CD8-positive, alpha-beta memory T cell (primary cell): ENCODE data around the gene LRRFIP2. TPM values are rescaled to one million over a fixed set of nuclear protein-coding genes. Genes with fewer than 3 reads are reported as not detected.
"Not testable (repeated sequence)": the region's sequence is repeated elsewhere in the genome, so short reads cannot be mapped to it uniquely, and the experiment has no call there.

Source experiments
- CTCF ChIA-PET: fragments of 350-600 bp; sonication (Branson Sonifier 250); formaldehyde crosslinking; loops from one replicate; lab custom pipeline; 2021; ENCODE audit warnings: antibody characterized with exemption; lab: Charles Lee
- POLR2A ChIA-PET: fragments of 350-600 bp; sonication (Branson Sonifier 250); formaldehyde crosslinking; loops from one replicate; lab custom pipeline; 2021; ENCODE audit warnings: antibody characterized with exemption; lab: Charles Lee
- DNase-seq, 5 donors: peaks; one replicate each; pipeline versions ENCODE4 v3.0.0 to v3.0.0-alpha.2; 2020 to 2022; ENCODE audit warnings: mixed read lengths in 1 of 5
- H3K27ac ChIP-seq: one replicate; pipeline ENCODE4 v1.7.0; 2013; ENCODE audit warnings: low read depth, mild to moderate bottlenecking, low read length, moderate library complexity
- H3K27me3 ChIP-seq: 2 replicates; pipeline ENCODE4 v1.7.0; 2013; ENCODE audit warnings: low read length, mild to moderate bottlenecking; ENCODE audit not compliant: insufficient read depth, poor library complexity, severe bottlenecking
- H3K36me3 ChIP-seq: 2 replicates; pipeline ENCODE4 v1.7.0; 2013; ENCODE audit warnings: mild to moderate bottlenecking, low read length, moderate library complexity; ENCODE audit not compliant: insufficient read depth
- H3K4me1 ChIP-seq: 2 replicates; pipeline ENCODE4 v1.7.0; 2013; ENCODE audit warnings: mild to moderate bottlenecking, low read length, moderate library complexity; ENCODE audit not compliant: insufficient read depth
- H3K4me3 ChIP-seq: 2 replicates; pipeline ENCODE4 v1.7.0; 2013; ENCODE audit warnings: mild to moderate bottlenecking, low read length
- H3K9me3 ChIP-seq: 2 replicates; pipeline ENCODE4 v1.7.0; 2013; ENCODE audit warnings: mild to moderate bottlenecking, low read length
- H3K27ac Mint-ChIP-seq, 8 donors: one replicate each; pipeline ENCODE4 v1.8.0; 2020 to 2021; ENCODE audit warnings: mixed read lengths in 8 of 8, mild to moderate bottlenecking in 6 of 8, inconsistent platforms in 3 of 8, moderate library complexity in 3 of 8
- H3K27me3 Mint-ChIP-seq, 2 donors: one replicate each; pipeline ENCODE4 v1.8.0; 2020 to 2021; ENCODE audit warnings: mixed read lengths in 2 of 2, mild to moderate bottlenecking in 1 of 2, moderate library complexity in 1 of 2
- H3K36me3 Mint-ChIP-seq, 3 donors: one replicate each; pipeline ENCODE4 v1.8.0; 2020 to 2021; ENCODE audit warnings: mixed read lengths in 3 of 3, inconsistent platforms in 1 of 3, mild to moderate bottlenecking in 1 of 3
- H3K4me1 Mint-ChIP-seq, 3 donors: one replicate each; pipeline ENCODE4 v1.8.0; 2020 to 2021; ENCODE audit warnings: mixed read lengths in 3 of 3, inconsistent platforms in 1 of 3, mild to moderate bottlenecking in 1 of 3
- H3K4me3 Mint-ChIP-seq, 7 donors: one replicate each; pipeline ENCODE4 v1.8.0; 2020 to 2021; ENCODE audit warnings: mixed read lengths in 7 of 7, mild to moderate bottlenecking in 6 of 7, moderate library complexity in 4 of 7, inconsistent platforms in 2 of 7
- H3K9me3 Mint-ChIP-seq, 5 donors: one replicate each; pipeline ENCODE4 v1.8.0; 2020 to 2022; ENCODE audit warnings: mixed read lengths in 5 of 5, mild to moderate bottlenecking in 3 of 5, moderate library complexity in 2 of 5, inconsistent platforms in 1 of 5
- polyA plus RNA-seq: library from polyadenylated mRNA; unstranded; fragments of 300-500 nt; fragmentation: Illumina TruSeq; gene quantifications from one replicate; pipeline ENCODE4 v1.2.3, GENCODE V29; 2021
- total RNA-seq, 2 experiments: library from RNA; stranded (reverse); gene quantifications; one replicate each; pipeline ENCODE4 v1.2.3, GENCODE V29; 2021

Gene LRRFIP2, protein sequence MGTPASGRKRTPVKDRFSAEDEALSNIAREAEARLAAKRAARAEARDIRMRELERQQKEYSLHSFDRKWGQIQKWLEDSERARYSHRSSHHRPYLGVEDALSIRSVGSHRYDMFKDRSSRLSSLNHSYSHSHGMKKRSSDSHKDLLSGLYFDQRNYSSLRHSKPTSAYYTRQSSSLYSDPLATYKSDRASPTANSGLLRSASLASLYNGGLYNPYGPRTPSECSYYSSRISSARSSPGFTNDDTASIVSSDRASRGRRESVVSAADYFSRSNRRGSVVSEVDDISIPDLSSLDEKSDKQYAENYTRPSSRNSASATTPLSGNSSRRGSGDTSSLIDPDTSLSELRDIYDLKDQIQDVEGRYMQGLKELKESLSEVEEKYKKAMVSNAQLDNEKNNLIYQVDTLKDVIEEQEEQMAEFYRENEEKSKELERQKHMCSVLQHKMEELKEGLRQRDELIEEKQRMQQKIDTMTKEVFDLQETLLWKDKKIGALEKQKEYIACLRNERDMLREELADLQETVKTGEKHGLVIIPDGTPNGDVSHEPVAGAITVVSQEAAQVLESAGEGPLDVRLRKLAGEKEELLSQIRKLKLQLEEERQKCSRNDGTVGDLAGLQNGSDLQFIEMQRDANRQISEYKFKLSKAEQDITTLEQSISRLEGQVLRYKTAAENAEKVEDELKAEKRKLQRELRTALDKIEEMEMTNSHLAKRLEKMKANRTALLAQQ
- total RNA-seq: 10 to 100 TPM; 34.1 to 34.3 TPM
- polyA plus RNA-seq: 21.9 TPM

- H3K4me3 Mint-ChIP-seq: peak within 1 kb of the TSS; percentile 88 to 94 (median 91)
Observed at GRCh38 chr3:37174532-37175126, at the start of gene LRRFIP2. LRRFIP2 (minus strand) TSS chr3:37174582; CDS start chr3:37148983, 25,599 bp downstream.

DNA sequence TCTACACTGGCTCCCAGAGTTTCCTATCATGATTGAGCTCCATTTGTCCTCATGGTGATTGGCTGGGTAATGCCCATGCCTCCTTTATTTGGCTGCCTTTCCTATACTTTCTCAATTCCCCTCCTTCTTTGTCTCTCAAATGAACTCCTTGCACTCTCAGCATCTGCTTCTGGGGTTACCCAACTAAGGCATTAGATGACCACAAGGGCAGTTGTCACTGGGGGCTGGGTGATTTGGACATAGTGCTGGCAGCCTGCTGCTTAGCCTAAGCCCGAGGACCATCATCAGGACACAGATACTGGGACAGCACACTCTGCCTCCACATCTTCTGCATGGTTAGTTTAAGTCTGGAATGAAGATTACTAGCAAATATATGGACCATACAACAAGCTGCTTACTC, 49.2 kb upstream of the LRRFIP2 start:
- ChIA-PET CTCF (interaction anchor here (1.0 to 3.1 kb wide), 2 partner anchors 10 to 15 kb away, joined by 3 to 10 read pairs; no protein-coding TSS in a partner anchor), POLR2A (no interaction called here)
- Mint-ChIP-seq H3K27me3 (peaks cover 0 to 1% of the 10 kb centered on the region in 2 donors), H3K9me3 (no peaks in the 10 kb centered on the region), H3K4me3 (no peak overlapping the region), H3K27ac (peak overlapping the region in 2 of 8 donors; percentile 25 to 33), H3K4me1 (peaks cover 51 to 68% (median 62%) of the 10 kb centered on the region in 3 donors), H3K36me3 (no peaks in the 10 kb centered on the region)
- H3K4me1 ChIP-seq: peaks cover 48% of the 10 kb centered on the region
- no peaks in the 10 kb centered on the region for H3K9me3 ChIP-seq
- no peak for DNase-seq
- H3K36me3 ChIP-seq: no peaks in the 10 kb centered on the region
- H3K27me3 ChIP-seq: no peaks in the 10 kb centered on the region
- H3K27ac ChIP-seq: no peak overlapping the region
- no peak overlapping the region for H3K4me3 ChIP-seq

More at GRCh38 chr3:37174532-37175126, at the start of gene LRRFIP2:
- Histone ChIP-seq H3K9me3 (no peaks in the 10 kb centered on the region), H3K4me3 (peak within 1 kb of the TSS; percentile 82), H3K36me3 (no peaks in the 10 kb centered on the region), H3K27me3 (no peaks in the 10 kb centered on the region), H3K4me1 (peaks cover 26% of the 10 kb centered on the region), H3K27ac (peak within 1 kb of the TSS; percentile 80)
- Mint-ChIP-seq H3K36me3 (peaks cover 0 to 30% (median 8%) of the 10 kb centered on the region in 3 donors), H3K9me3 (no peaks in the 10 kb centered on the region), H3K27ac (peak within 1 kb of the TSS; percentile 36 to 92 (median 81)), H3K4me1 (peaks cover 40 to 70% (median 68%) of the 10 kb centered on the region in 3 donors), H3K27me3 (no peaks in the 10 kb centered on the region)
- DNase-seq: peak in 1 of 5 donors; percentile 16
- ChIA-PET CTCF (no interaction called here), POLR2A (no interaction called here)

DNA sequence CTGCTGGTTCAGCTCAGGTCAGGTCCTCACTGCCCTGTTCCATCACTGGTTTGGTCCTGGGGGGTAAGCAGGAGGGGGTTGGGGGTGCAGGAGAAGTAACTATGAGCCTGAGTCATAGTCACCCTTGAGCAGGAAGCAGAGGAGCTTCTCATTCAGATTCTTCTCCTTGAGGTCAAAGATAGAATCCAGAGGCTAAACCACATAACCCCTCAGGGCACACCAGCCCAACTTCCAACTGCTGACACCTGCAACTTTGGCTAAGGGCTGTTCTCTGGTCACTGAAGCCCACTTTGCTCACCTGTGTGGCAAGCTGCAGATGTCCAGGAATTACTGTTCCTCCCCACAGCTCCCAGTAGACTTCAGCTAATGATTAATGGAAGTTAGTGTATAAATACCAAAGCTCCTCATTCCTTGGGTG, 48.8 kb upstream of the LRRFIP2 start:
- DNase-seq: no peak
- POLR2A ChIA-PET: no interaction called here
- H3K27ac Mint-ChIP-seq: peak overlapping the region in 5 of 8 donors; percentile 19 to 64 (median 29)
- no peaks in the 10 kb centered on the region for H3K36me3 Mint-ChIP-seq
- H3K4me1 Mint-ChIP-seq: peaks cover 51 to 68% (median 58%) of the 10 kb centered on the region in 3 donors
- CTCF ChIA-PET: interaction anchor here (1.0 to 3.1 kb wide), 2 partner anchors 10 to 15 kb away, joined by 3 to 10 read pairs; no protein-coding TSS in a partner anchor
- peaks cover 49% of the 10 kb centered on the region for H3K4me1 ChIP-seq
- H3K9me3 ChIP-seq: no peaks in the 10 kb centered on the region
- H3K4me3 Mint-ChIP-seq: no peak overlapping the region
- H3K9me3 Mint-ChIP-seq: no peaks in the 10 kb centered on the region
- H3K4me3 ChIP-seq: no peak overlapping the region
- peaks cover 0 to 1% of the 10 kb centered on the region in 2 donors for H3K27me3 Mint-ChIP-seq
- H3K36me3 ChIP-seq: no peaks in the 10 kb centered on the region
- no peaks in the 10 kb centered on the region for H3K27me3 ChIP-seq
- H3K27ac ChIP-seq: no peak overlapping the region

DNA sequence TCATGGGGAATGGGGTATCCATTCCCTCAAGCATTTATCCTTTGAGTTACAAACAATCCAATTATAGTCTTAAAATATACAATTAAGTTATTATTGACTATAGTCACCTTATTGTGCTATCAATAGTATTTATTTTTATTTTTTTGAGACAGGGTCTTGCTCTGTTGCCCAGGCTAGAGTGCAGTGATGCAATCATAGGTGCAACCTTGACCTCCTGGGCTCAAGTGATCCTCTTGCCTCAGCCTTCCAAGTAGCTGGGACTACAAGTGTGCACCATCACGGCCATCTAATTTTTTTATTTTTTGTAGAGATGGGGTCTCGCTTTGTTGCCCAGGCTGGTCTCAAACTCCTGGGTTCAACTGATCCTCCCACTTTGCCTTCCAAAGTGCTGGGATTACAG, 48.2 kb upstream of the LRRFIP2 start:
- H3K4me3 Mint-ChIP-seq, DNase-seq, H3K9me3 Mint-ChIP-seq, H3K27me3 ChIP-seq, H3K27me3 Mint-ChIP-seq, H3K4me3 ChIP-seq, H3K36me3 ChIP-seq, H3K27ac ChIP-seq, POLR2A ChIA-PET, H3K36me3 Mint-ChIP-seq, H3K9me3 ChIP-seq: not testable (repeated sequence)
- H3K27ac Mint-ChIP-seq: peak overlapping the region in 1 of 8 donors; percentile 19
- CTCF ChIA-PET: interaction anchor here (3.1 kb wide), 1 partner anchor 9 kb away, joined by 10 read pairs; no protein-coding TSS in a partner anchor
- peaks cover 49% of the 10 kb centered on the region for H3K4me1 ChIP-seq
- H3K4me1 Mint-ChIP-seq: peaks cover 49 to 68% (median 57%) of the 10 kb centered on the region in 3 donors

DNA sequence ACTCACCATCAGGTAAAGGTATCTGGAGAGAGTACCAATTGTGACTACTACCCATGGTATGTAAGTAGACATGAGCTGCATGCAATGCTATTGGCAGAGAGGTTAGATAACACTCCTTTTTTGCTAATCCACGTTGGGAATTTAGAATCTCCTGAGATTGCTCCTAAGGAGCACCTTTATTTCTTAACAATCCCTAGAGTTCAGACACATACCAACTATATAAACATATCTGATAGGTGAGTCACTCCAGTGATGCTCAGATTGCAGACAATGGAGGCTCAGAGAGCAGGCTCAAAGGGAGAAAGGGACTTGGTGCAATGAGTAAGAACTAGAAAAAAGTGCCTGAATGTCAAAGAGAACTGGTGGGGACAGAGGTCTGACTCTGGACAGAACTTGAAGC, 47.0 kb upstream of the LRRFIP2 start:
- Histone ChIP-seq H3K36me3 (no peaks in the 10 kb centered on the region), H3K27ac (no peak overlapping the region), H3K9me3 (no peaks in the 10 kb centered on the region), H3K27me3 (no peaks in the 10 kb centered on the region), H3K4me3 (no peak overlapping the region), H3K4me1 (peaks cover 56% of the 10 kb centered on the region)
- Mint-ChIP-seq H3K4me3 (no peak overlapping the region), H3K36me3 (no peaks in the 10 kb centered on the region), H3K9me3 (no peaks in the 10 kb centered on the region), H3K4me1 (peaks cover 58 to 73% (median 65%) of the 10 kb centered on the region in 3 donors), H3K27ac (peak overlapping the region in 3 of 8 donors; percentile 30 to 93 (median 38)), H3K27me3 (peaks cover 0 to 1% of the 10 kb centered on the region in 2 donors)
- ChIA-PET POLR2A (no interaction called here), CTCF (interaction anchor here (3.1 kb wide), 1 partner anchor 8 kb away, joined by 10 read pairs; no protein-coding TSS in a partner anchor)
- DNase-seq: no peak

- H3K27me3 ChIP-seq: no peaks in the 10 kb centered on the region
- H3K36me3 ChIP-seq: no peaks in the 10 kb centered on the region
- Mint-ChIP-seq H3K4me3 (peak overlapping the region in 5 of 7 donors; percentile 22 to 59 (median 50)), H3K27ac (peak overlapping the region; percentile 14 to 94 (median 80)), H3K27me3 (no peaks in the 10 kb centered on the region), H3K4me1 (peaks cover 58 to 72% (median 63%) of the 10 kb centered on the region in 3 donors), H3K9me3 (no peaks in the 10 kb centered on the region), H3K36me3 (no peaks in the 10 kb centered on the region)
- CTCF ChIA-PET: interaction anchor here (0.8 to 2.7 kb wide), 2 partner anchors 9 to 33 kb away, joined by 3 to 15 read pairs; no protein-coding TSS in a partner anchor
- H3K4me1 ChIP-seq: peaks cover 48% of the 10 kb centered on the region
- no peak overlapping the region for H3K4me3 ChIP-seq
- POLR2A ChIA-PET: no interaction called here
- no peak for DNase-seq
- H3K27ac ChIP-seq: no peak overlapping the region
- no peaks in the 10 kb centered on the region for H3K9me3 ChIP-seq
Observed at GRCh38 chr3:37219266-37219665, 44.9 kb upstream of the LRRFIP2 start.

GRCh38 chr3:37218206-37218605, 43.8 kb upstream of the LRRFIP2 start:
- Mint-ChIP-seq H3K9me3 (no peaks in the 10 kb centered on the region), H3K4me3 (peak overlapping the region in 3 of 7 donors; percentile 13 to 50 (median 24)), H3K36me3 (no peaks in the 10 kb centered on the region), H3K4me1 (peaks cover 53 to 70% (median 62%) of the 10 kb centered on the region in 3 donors), H3K27ac (peak overlapping the region in 6 of 8 donors; percentile 54 to 97 (median 86)), H3K27me3 (no peaks in the 10 kb centered on the region)
- no peak for DNase-seq
- Histone ChIP-seq H3K9me3 (no peaks in the 10 kb centered on the region), H3K4me3 (no peak overlapping the region), H3K27me3 (no peaks in the 10 kb centered on the region), H3K4me1 (peaks cover 48% of the 10 kb centered on the region), H3K27ac (no peak overlapping the region), H3K36me3 (no peaks in the 10 kb centered on the region)
- CTCF ChIA-PET: interaction anchor here (0.8 to 2.7 kb wide), 4 partner anchors 10 to 194 kb away, joined by 3 to 15 read pairs (median 4); no protein-coding TSS in a partner anchor
- POLR2A ChIA-PET: interaction anchor here (0.7 kb wide), 1 partner anchor 257 kb away, joined by 10 read pairs; no protein-coding TSS in a partner anchor
